ENCODE results near the gene DLX4. TPM values are rescaled to one million over a fixed set of nuclear protein-coding genes. Genes with fewer than 3 reads are reported as not detected.
A peak's percentile ranks its signal among the peaks of the same experiment; 100 is the strongest.

Gene DLX4
- total and polyA plus RNA-seq, 12 donors, result 0.10 to 0.96 (median 0.27) TPM; not detected in 3

GRCh38 chr17:49989518-49989880 is 20.5 kb downstream of the DLX4 start:
- H3K4me1 ChIP-seq (replicated peaks in 1 of 2), result peaks cover 14% of the 10 kb centered on the region in 2 donors
- intact Hi-C loops (cut with DNase I), result no loop called here
- H3K36me3 ChIP-seq (replicated peaks in 1 of 2), result no peaks in the 10 kb centered on the region
- H3K27ac ChIP-seq, result no peak overlapping the region
- TF ChIP-seq CTCF (IDR thresholded peaks at IDR 0.05), result no peak
- no peak for TF ChIP-seq POLR2A (IDR thresholded peaks at IDR 0.05)
- 84 to 100% (median 87%) methylated on average over 1 to 4 of the region's 4 CpGs for WGBS, 4 donors
- no peak overlapping the region for H3K4me3 ChIP-seq
- peak in 1 of 7 donors; percentile 3 for DNase-seq
- H3K9me3 ChIP-seq (replicated peaks in 1 of 3), result no peaks in the 10 kb centered on the region
- peaks cover 25% of the 10 kb centered on the region for H3K27me3 ChIP-seq

GRCh38 chr17:49990331-49990730 is 21.3 kb downstream of the DLX4 start:
- peaks cover 27% of the 10 kb centered on the region for H3K27me3 ChIP-seq
- intact Hi-C loops (cut with DNase I), result loop anchor here (5.0 to 10.0 kb wide), 4 partner anchors 33 to 426 kb away; partner anchors contain the start of genes NXPH3 (in 1 of the 2) and SLC35B1 (in 1 of the 2)

GRCh38 chr17:49990921-49991320 is 21.9 kb downstream of the DLX4 start:
- Histone ChIP-seq H3K36me3 (replicated peaks in 1 of 2) (no peaks in the 10 kb centered on the region), H3K27ac (no peak overlapping the region), H3K4me3 (no peak overlapping the region), H3K4me1 (replicated peaks in 1 of 2) (peaks cover 19 to 20% of the 10 kb centered on the region in 2 donors), H3K9me3 (replicated peaks in 1 of 3) (no peaks in the 10 kb centered on the region), H3K27me3 (peaks cover 33% of the 10 kb centered on the region)
- 74 to 86% (median 83%) methylated on average over 5 to 8 of the region's 8 CpGs for WGBS, 4 donors
- intact Hi-C loops (cut with DNase I), result loop anchor here (5.0 to 10.0 kb wide), 4 partner anchors 34 to 426 kb away; partner anchors contain the start of genes NXPH3 (in 1 of the 2) and SLC35B1 (in 1 of the 2)
- TF ChIP-seq POLR2A (IDR thresholded peaks at IDR 0.05) (no peak), CTCF (IDR thresholded peaks at IDR 0.05) (no peak)
- DNase-seq, result peak in 1 of 7 donors; percentile 9

More at GRCh38 chr17:49990331-49990730, 21.3 kb downstream of the DLX4 start:
- Histone ChIP-seq H3K36me3 (replicated peaks in 1 of 2) (no peaks in the 10 kb centered on the region), H3K9me3 (replicated peaks in 1 of 3) (no peaks in the 10 kb centered on the region), H3K27ac (no peak overlapping the region), H3K4me1 (replicated peaks in 1 of 2) (peaks cover 19 to 20% of the 10 kb centered on the region in 2 donors), H3K4me3 (no peak overlapping the region)
- peak in 1 of 7 donors; percentile 8 for DNase-seq
- 41 to 45% (median 43%) methylated on average over 3 of the region's 3 CpGs for WGBS, 4 donors
- TF ChIP-seq CTCF (IDR thresholded peaks at IDR 0.05), result no peak
- no peak for TF ChIP-seq POLR2A (IDR thresholded peaks at IDR 0.05)

- TF ChIP-seq POLR2A (IDR thresholded peaks at IDR 0.05), result no peak
- TF ChIP-seq CTCF (IDR thresholded peaks at IDR 0.05), result no peak
- peaks cover 19 to 21% of the 10 kb centered on the region in 2 donors for H3K4me1 ChIP-seq (replicated peaks in 1 of 2)
- WGBS, 4 donors, result 86 to 96% (median 87%) methylated on average over 9 to 14 of the region's 14 CpGs
- H3K4me3 ChIP-seq, result no peak overlapping the region
- DNase-seq, result no peak
- no peak overlapping the region for H3K27ac ChIP-seq
- intact Hi-C loops (cut with DNase I), result loop anchor here (5.0 to 10.0 kb wide), 4 partner anchors 34 to 427 kb away; partner anchors contain the start of genes NXPH3 (in 1 of the 2) and SLC35B1 (in 1 of the 2)
- no peaks in the 10 kb centered on the region for H3K9me3 ChIP-seq (replicated peaks in 1 of 3)
- H3K27me3 ChIP-seq, result peaks cover 37% of the 10 kb centered on the region
- H3K36me3 ChIP-seq (replicated peaks in 1 of 2), result no peaks in the 10 kb centered on the region
These were observed 22.4 kb downstream of the DLX4 start for GRCh38 chr17:49991409-49991808.

All from adrenal gland (tissue), 12 donors.